Stomach (tissue), 4 donors: ENCODE data around the gene CST2.

Experiments used
- EP300 ChIP-seq: sonication (generic); formaldehyde crosslinking; IDR thresholded peaks from one replicate; pipeline ENCODE4 v1.6.1; 2017; ENCODE audit warnings: antibody characterized with exemption
- POLR2A ChIP-seq, 4 donors: fragments of 450-650 bp; IDR thresholded peaks; one replicate each; pipeline ENCODE4 v1.6.1; 2016; ENCODE audit warnings: antibody characterized with exemption in 4 of 4, control low read depth in 2 of 4, mild to moderate bottlenecking in 1 of 4, moderate library complexity in 1 of 4
- POLR2AphosphoS5 ChIP-seq, 3 donors: sonication (generic); formaldehyde crosslinking; IDR thresholded peaks; one replicate each; pipeline ENCODE4 v1.6.1; 2016; ENCODE audit warnings: antibody characterized with exemption in 3 of 3
- TF ChIP-seq, protein P1 (sequence below), 7 experiments: fragments of 450-650 bp in 4 of 7; fragments of 200-600 bp in 3 of 7; sonication (generic) in 3 of 7; IDR thresholded peaks; one replicate each; pipeline ENCODE4 v1.5.1; 2016 to 2019; ENCODE audit warnings: antibody characterized with exemption in 7 of 7, control low read depth in 2 of 7, mild to moderate bottlenecking in 1 of 7

DNA sequence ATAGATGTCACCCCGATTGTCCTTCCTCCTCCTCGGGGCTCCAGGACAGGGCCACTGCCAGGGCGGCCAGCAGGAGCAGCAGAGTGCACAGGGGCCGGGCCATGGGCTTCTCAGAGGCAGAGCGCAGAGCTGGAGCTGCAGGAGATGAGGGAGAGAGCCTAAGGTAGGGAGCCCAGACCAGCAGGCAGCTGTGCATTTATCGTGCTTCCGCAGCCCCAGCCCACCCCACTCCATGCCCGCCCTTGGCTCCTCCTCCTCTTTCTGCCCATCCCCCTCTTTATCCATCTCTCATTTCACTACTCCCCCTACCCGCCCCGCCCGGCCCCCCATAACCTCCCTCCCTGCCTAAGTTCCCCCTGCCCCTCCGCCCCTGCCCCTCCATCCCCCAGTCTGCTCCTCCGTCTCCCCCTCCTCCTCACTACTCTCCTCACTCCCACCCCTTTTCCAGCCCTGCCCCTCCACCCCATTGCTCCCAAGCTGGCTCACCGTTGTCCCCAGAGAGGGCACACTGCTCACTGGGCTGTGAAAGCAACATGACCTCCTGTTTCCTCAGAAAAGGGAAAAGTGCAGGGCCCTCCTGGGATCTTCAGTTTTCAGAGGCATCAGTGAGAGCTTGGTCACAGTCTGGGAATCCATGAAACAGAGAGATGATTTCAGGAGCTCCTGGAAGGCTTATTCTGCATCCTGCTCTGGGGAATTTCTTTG lies 50.3 kb downstream of the CST2 start:
- no peak for TF ChIP-seq POLR2A (IDR thresholded peaks at IDR 0.05)
- no peak for TF ChIP-seq POLR2AphosphoS5 (IDR thresholded peaks at IDR 0.05)
- TF ChIP-seq EP300, result no peak
- TF ChIP-seq, protein P1, sequence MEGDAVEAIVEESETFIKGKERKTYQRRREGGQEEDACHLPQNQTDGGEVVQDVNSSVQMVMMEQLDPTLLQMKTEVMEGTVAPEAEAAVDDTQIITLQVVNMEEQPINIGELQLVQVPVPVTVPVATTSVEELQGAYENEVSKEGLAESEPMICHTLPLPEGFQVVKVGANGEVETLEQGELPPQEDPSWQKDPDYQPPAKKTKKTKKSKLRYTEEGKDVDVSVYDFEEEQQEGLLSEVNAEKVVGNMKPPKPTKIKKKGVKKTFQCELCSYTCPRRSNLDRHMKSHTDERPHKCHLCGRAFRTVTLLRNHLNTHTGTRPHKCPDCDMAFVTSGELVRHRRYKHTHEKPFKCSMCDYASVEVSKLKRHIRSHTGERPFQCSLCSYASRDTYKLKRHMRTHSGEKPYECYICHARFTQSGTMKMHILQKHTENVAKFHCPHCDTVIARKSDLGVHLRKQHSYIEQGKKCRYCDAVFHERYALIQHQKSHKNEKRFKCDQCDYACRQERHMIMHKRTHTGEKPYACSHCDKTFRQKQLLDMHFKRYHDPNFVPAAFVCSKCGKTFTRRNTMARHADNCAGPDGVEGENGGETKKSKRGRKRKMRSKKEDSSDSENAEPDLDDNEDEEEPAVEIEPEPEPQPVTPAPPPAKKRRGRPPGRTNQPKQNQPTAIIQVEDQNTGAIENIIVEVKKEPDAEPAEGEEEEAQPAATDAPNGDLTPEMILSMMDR (IDR thresholded peaks at IDR 0.05), result no peak
